ENCODE results near the gene MRGPRE.

Gene MRGPRE

GRCh38 chr11:3194016-3194816 lies 38.0 kb downstream of the MRGPRE start:
- DNase-seq, result no peak

- DNase-seq, result no peak
Measured at GRCh38 chr11:3193373-3194015, 38.7 kb downstream of the MRGPRE start.

DNA sequence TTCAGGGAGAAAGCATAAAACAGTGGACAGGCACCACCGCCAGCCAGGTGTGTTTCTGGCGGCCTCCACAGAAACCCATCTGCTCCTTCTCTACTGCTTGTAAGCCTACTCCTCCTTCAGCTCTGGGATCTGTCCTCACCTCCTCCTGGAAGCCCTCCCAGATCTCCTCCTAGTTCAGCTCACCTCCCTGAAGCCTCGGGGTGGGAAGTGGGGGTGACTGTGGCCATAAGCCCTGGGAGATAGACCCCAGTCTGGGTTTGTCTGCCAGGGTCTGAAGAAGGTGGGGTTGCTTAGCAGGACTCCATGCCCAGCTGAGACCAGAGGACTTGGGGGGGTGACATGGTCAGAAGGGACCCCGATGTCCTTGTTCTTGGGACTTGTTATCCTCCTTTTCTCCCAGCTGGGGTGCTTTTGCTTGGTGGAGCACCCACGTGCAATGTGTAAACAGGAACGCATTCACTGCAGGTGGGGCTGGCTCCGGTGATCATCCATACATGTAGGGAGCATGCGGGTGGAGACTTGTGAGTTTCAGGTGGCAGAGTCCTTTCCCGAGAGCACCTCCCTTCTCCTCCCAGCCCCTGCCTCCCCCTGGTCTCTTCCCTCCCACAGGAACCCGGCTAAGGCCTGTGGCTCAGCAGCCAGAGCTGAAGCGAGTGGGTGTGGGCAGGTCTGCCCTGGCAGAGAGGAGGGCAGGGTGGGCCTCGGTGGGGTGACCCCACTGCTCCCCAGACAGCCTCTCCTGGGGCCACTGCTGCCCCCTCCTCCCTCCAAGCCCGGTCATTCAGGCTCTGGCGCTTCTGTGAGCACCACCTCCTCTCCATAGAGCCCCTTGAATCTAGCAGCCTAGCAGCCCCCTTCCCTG lies 39.5 kb downstream of the MRGPRE start:
- DNase-seq, result no peak

- no peak for DNase-seq
Measured at GRCh38 chr11:3191586-3192324, 40.5 kb downstream of the MRGPRE start.

DNA sequence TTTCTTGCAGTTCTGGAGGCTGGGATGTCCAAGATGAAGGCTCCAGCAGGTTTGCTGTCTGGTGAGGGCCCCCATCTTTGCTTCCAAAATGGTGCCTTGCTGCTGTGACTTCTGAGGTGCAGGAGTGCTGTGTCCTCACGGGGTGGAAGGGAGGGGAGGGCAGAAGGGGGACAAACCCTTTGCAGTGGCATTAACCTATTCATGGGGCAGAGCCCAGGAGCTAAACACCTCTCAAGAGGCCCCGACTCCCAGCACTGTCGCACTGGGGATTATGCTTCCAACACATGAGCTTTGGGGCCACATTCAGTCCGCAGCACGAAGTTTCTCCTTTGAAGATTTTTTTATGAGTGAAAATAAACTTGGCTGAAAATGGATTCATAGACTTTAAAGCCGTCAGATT lies 41.6 kb downstream of the MRGPRE start:
- no peak for DNase-seq

DNA sequence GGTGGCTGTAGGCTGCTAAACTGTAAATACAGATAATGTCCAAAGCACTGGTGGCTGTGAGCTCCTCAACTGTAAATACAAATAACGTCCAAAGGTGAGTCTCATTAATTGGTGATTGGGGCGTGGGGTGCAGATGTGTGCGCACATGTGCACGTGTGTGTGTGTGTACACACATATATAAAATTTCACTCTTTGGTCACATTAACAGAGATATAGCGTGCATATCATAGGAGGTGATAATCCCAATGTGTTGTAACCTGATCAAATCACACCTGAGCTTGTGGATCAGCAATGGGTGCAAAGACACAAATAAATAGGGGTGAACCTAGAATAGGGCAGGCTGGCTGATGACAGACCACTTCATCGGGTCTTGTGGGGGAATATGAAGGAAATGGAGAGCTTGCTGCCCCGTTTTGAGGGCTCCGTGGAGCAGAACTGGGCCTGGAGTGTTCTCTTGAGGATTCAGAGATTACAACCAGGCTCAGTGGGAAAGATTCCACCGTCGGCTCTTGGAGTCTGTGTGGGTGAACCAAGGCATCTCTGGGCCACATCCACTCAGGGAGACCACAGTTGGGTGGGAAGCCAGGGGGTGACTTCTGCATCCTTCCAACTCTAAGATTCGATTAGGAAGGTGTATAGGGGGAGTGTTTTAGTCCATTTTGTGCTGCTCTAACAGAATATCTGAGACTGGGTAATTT lies 42.2 kb downstream of the MRGPRE start:
- no peak for DNase-seq

DNA sequence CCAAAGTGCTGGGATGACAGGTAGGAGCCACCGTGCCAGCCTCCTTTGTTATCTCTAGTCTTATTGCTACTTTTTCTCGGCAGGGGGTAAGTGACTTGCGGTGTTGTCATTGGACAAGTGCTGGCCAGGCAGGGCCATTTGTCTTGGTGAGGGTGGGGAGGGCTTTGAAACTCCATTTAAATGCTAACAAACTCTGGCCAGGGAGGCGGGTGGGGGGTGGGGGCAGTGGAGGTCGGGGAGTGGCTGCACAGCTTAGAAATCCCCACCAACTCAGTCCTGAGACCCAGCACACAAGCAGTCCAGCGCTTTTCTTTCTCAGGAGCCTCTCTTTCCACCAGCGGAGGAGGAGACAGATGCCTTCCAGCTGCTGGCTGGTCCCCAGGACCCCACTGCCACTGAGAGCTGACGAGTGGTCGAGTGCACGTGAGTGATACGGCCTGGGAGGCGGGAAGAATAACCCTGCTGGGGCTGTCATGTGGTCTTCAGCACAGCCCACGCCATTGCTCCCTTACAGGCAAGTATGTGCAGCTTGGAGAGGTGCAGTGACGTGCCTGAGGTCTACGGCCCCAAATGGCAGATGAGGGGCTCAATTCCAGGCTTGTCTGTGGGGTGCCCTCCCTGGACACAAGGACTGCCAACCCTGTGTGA lies 42.9 kb downstream of the MRGPRE start:
- no peak for DNase-seq

GRCh38 chr11:3188496-3189195 lies 43.6 kb downstream of the MRGPRE start:
- no peak for DNase-seq

- no peak for DNase-seq
Measured at GRCh38 chr11:3186166-3186953, 45.9 kb downstream of the MRGPRE start.

GRCh38 chr11:3184732-3185347 lies 47.4 kb downstream of the MRGPRE start:
- DNase-seq, result no peak

GRCh38 chr11:3183523-3183922 lies 48.7 kb downstream of the MRGPRE start:
- DNase-seq, result no peak

GRCh38 chr11:3182462-3182852 lies 49.8 kb downstream of the MRGPRE start:
- DNase-seq, result no peak

GRCh38 chr11:3181725-3182461 lies 50.3 kb downstream of the MRGPRE start:
- DNase-seq, result no peak

DNA sequence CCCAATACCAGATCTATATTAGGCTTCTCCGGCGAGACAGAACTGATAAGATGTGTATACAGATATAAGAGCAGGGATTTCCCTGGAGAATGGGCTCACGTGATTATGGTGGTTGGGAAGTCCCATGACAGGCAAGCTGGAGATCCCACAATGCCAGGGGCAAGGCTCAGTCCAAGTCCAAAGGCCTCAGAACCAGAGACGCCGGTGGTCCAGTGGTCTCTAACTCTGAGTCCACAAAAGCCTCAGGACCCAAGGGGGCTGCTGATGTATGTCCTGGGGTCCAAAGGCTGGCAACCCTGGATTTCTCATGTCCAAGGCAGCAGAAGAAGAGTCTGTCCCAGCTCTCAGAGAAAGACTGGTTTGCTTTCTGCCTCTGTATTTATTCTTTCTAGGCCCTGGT lies 51.3 kb downstream of the MRGPRE start:
- no peak for DNase-seq

DNA sequence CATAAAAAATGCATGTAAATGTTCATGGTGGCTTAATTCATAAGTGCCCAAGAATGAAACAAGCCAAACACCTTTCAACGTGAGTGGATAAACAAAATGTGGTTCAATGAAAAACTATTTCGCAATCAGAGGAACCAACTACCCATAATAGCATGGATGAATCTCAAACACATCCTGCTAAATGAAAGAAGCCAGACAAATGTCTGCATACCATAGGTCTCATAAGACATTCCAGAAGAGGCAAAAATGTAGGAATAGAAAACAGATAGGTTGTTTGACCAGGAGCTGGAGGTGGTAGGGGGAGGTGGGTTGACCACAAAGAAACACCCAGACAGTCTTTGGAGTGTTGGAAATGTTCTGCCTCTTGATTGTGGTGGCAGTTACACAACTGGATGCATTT lies 53.9 kb downstream of the MRGPRE start:
- no peak for DNase-seq

GRCh38 chr11:3177931-3178330 lies 54.3 kb downstream of the MRGPRE start:
- DNase-seq, result no peak
